SK-N-SH treated with all-trans-retinoic acid at 6 μM for 48 hours (cell line): Measurements from ENCODE around the gene MSRB3.

Experiments
- ATAC-seq: fragments of 200-7000 bp; cut with Tn5 transposase; 3 replicates; pipeline ENCODE4 v1.9.1; 2020; ENCODE audit warnings: mild to moderate bottlenecking, moderate library complexity
- BACH2 ChIP-seq: fragments of 250-450 bp; sonication (Bioruptor Pico); IDR thresholded peaks from 2 replicates; pipeline ENCODE4 v1.9.0; 2021; ENCODE audit warnings: mild to moderate bottlenecking, borderline replicate concordance
- CREB5 ChIP-seq: fragments of 250-450 bp; sonication (Bioruptor Pico); IDR thresholded peaks from 2 replicates; pipeline ENCODE4 v1.5.1; 2020; ENCODE audit warnings: low read depth, mild to moderate bottlenecking, moderate library complexity
- CSDC2 ChIP-seq: fragments of 250-450 bp; sonication (Bioruptor Pico); IDR thresholded peaks from 2 replicates; pipeline ENCODE4 v1.5.0; 2020; ENCODE audit warnings: mild to moderate bottlenecking, moderate library complexity
- CSRNP3 ChIP-seq: fragments of 250-450 bp; sonication (Bioruptor Pico); IDR thresholded peaks from 2 replicates; pipeline ENCODE4 v1.5.1; 2021; ENCODE audit warnings: mild to moderate bottlenecking, moderate library complexity
- ESRRG ChIP-seq: fragments of 250-450 bp; sonication (Bioruptor Pico); IDR thresholded peaks from 2 replicates; pipeline ENCODE4 v1.6.1; 2021; ENCODE audit warnings: mild to moderate bottlenecking
- GLIS3 ChIP-seq: fragments of 250-450 bp; sonication (Bioruptor Pico); IDR thresholded peaks from 2 replicates; pipeline ENCODE4 v1.5.0; 2020; ENCODE audit warnings: mild to moderate bottlenecking, moderate library complexity
- OSR1 ChIP-seq: fragments of 250-450 bp; sonication (Bioruptor Pico); IDR thresholded peaks from 2 replicates; pipeline ENCODE4 v1.8.0; 2022; ENCODE audit warnings: moderate library complexity, mild to moderate bottlenecking, inconsistent platforms
- PATZ1 ChIP-seq: fragments of 250-450 bp; sonication (Bioruptor Pico); IDR thresholded peaks from 2 replicates; pipeline ENCODE4 v1.8.0; 2020; ENCODE audit warnings: mild to moderate bottlenecking, moderate library complexity, borderline replicate concordance
- POU6F1 ChIP-seq: fragments of 250-450 bp; sonication (Bioruptor Pico); IDR thresholded peaks from 2 replicates; pipeline ENCODE4 v1.8.0; 2021; ENCODE audit warnings: low read depth, mild to moderate bottlenecking, moderate library complexity, borderline replicate concordance
- RARB ChIP-seq: fragments of 250-450 bp; sonication (Bioruptor Pico); IDR thresholded peaks from 2 replicates; pipeline ENCODE4 v1.8.0; 2021; ENCODE audit warnings: mild to moderate bottlenecking, moderate library complexity
- TCF4 ChIP-seq: fragments of 250-450 bp; sonication (Bioruptor Pico); IDR thresholded peaks from 2 replicates; pipeline ENCODE4 v1.8.0; 2021; ENCODE audit warnings: mild to moderate bottlenecking, moderate library complexity, borderline replicate concordance
- TOX ChIP-seq: fragments of 250-450 bp; sonication (Bioruptor Pico); IDR thresholded peaks from 2 replicates; pipeline ENCODE4 v1.8.0; 2021; ENCODE audit warnings: mild to moderate bottlenecking, moderate library complexity, borderline replicate concordance
- TSHZ2 ChIP-seq: fragments of 250-450 bp; sonication (Bioruptor Pico); IDR thresholded peaks from 2 replicates; pipeline ENCODE4 v1.5.0; 2020; ENCODE audit warnings: mild to moderate bottlenecking, moderate library complexity
- ZFP3 ChIP-seq: fragments of 250-450 bp; sonication (Bioruptor Pico); IDR thresholded peaks from 2 replicates; pipeline ENCODE4 v1.5.0; 2020; ENCODE audit warnings: mild to moderate bottlenecking, moderate library complexity
- ZFP30 ChIP-seq: fragments of 450-650 bp; formaldehyde crosslinking; IDR thresholded peaks from 2 replicates; pipeline ENCODE4 v1.5.0; 2022; ENCODE audit warnings: mild to moderate bottlenecking, moderate library complexity
- ZNF565 ChIP-seq: fragments of 450-650 bp; formaldehyde crosslinking; conservative IDR thresholded peaks from 2 replicates; pipeline ENCODE4 v1.5.0; 2020; ENCODE audit warnings: low read depth, mild to moderate bottlenecking, moderate library complexity
- ZNF70 ChIP-seq: fragments of 450-650 bp; formaldehyde crosslinking; IDR thresholded peaks from 2 replicates; pipeline ENCODE4 v1.5.0; 2020; ENCODE audit warnings: mild to moderate bottlenecking, moderate library complexity
- ZNF8 ChIP-seq: fragments of 450-650 bp; formaldehyde crosslinking; IDR thresholded peaks from 2 replicates; pipeline ENCODE4 v1.5.0; 2020; ENCODE audit warnings: mild to moderate bottlenecking, moderate library complexity

Gene MSRB3

GRCh38 chr12:65415826-65416225, 137.3 kb downstream of the MSRB3 start:
- no peak for TF ChIP-seq POU6F1 (CRISPR knock-in tag)
- TF ChIP-seq ZNF8 (CRISPR knock-in tag): no peak
- TF ChIP-seq RARB (CRISPR knock-in tag): no peak
- TF ChIP-seq TOX (CRISPR knock-in tag): no peak
- no peak for TF ChIP-seq OSR1 (CRISPR knock-in tag)
- no peak for TF ChIP-seq TCF4
- TF ChIP-seq PATZ1: no peak
- TF ChIP-seq ZFP3: no peak
- no peak for TF ChIP-seq CSDC2 (CRISPR knock-in tag)
- TF ChIP-seq, all 23 proteins: peak for 0
- ATAC-seq: no peak

GRCh38 chr12:65419284-65420072, 141.0 kb downstream of the MSRB3 start:
- ATAC-seq: no peak
- no peak for TF ChIP-seq POU6F1 (CRISPR knock-in tag)
- TF ChIP-seq GLIS3 (CRISPR knock-in tag): no peak
- no peak for TF ChIP-seq ESRRG
- TF ChIP-seq ZNF70 (CRISPR knock-in tag): no peak
- TF ChIP-seq RARB (CRISPR knock-in tag): no peak
- no peak for TF ChIP-seq ZNF8 (CRISPR knock-in tag)
- no peak for TF ChIP-seq TSHZ2 (CRISPR knock-in tag)
- no peak for TF ChIP-seq ZFP30 (CRISPR knock-in tag)
- TF ChIP-seq BACH2: no peak
- no peak for TF ChIP-seq ZNF565 (CRISPR knock-in tag)
- no peak for TF ChIP-seq TCF4
- TF ChIP-seq PATZ1: no peak
- TF ChIP-seq CSDC2 (CRISPR knock-in tag): no peak
- TF ChIP-seq CSRNP3: no peak
- TF ChIP-seq TOX (CRISPR knock-in tag): no peak
- TF ChIP-seq, all 23 proteins: peak for 0

- ATAC-seq: no peak
- no peak for TF ChIP-seq POU6F1 (CRISPR knock-in tag)
- no peak for TF ChIP-seq ZNF70 (CRISPR knock-in tag)
- TF ChIP-seq BACH2: no peak
- TF ChIP-seq PATZ1: no peak
- TF ChIP-seq TCF4: no peak
- TF ChIP-seq ESRRG: no peak
- TF ChIP-seq ZFP30 (CRISPR knock-in tag): no peak
- TF ChIP-seq ZFP3: no peak
- no peak for TF ChIP-seq ZNF565 (CRISPR knock-in tag)
- TF ChIP-seq CREB5: no peak
These were observed 142.5 kb downstream of the MSRB3 start for GRCh38 chr12:65420941-65421340.
